ENCODE measurements around the gene MED26. TPM values are rescaled to one million over a fixed set of nuclear protein-coding genes. Genes with fewer than 3 reads are reported as not detected.

The MED26 gene
- total and polyA plus RNA-seq, 4 donors = 7.0 to 18.2 (median 8.2) TPM

DNA sequence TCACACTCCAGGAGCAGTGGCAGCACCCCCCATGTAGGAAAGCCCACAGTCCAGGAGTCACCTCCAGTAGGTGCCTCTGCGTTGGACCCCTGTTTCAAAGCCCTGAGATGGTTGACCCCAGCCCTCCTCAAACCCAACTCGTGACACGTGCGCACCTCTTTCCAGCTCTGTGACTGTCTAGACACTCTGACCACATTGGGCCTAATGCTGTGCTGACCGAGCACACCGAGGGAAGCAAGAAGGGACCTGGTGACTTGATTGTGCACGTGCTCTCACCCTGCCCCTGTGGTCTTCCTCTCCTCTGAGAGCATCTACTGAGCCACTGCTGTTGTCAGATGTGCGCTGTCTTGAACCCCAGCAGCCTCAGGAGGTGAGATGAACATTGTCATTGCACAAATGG is 32.9 kb downstream of the MED26 start:
- TF ChIP-seq, protein P1, sequence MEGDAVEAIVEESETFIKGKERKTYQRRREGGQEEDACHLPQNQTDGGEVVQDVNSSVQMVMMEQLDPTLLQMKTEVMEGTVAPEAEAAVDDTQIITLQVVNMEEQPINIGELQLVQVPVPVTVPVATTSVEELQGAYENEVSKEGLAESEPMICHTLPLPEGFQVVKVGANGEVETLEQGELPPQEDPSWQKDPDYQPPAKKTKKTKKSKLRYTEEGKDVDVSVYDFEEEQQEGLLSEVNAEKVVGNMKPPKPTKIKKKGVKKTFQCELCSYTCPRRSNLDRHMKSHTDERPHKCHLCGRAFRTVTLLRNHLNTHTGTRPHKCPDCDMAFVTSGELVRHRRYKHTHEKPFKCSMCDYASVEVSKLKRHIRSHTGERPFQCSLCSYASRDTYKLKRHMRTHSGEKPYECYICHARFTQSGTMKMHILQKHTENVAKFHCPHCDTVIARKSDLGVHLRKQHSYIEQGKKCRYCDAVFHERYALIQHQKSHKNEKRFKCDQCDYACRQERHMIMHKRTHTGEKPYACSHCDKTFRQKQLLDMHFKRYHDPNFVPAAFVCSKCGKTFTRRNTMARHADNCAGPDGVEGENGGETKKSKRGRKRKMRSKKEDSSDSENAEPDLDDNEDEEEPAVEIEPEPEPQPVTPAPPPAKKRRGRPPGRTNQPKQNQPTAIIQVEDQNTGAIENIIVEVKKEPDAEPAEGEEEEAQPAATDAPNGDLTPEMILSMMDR (IDR thresholded peaks at IDR 0.05; ENCODE audit: control extremely low read depth, extremely low read depth) = no peak
- 73 to 77% methylated on average over 8 of the region's 8 CpGs for WGBS, 2 donors
- Histone ChIP-seq H3K9ac (ENCODE audit: insufficient read depth in 1 of 2, low read length in 2 of 2) (no peak overlapping the region), H3K27me3 (ENCODE audit: control insufficient read depth in 3 of 3, insufficient read depth in 3 of 3, low read length in 2 of 3) (no peaks in the 10 kb centered on the region), H3K36me3 (ENCODE audit: control insufficient read depth in 4 of 4, insufficient read depth in 4 of 4, low read length in 4 of 4) (peaks cover 0 to 3% (median under 1%) of the 10 kb centered on the region in 4 donors), H3K9me3 (ENCODE audit: control insufficient read depth in 4 of 4, insufficient read depth in 3 of 4, low read length in 3 of 4) (no peaks in the 10 kb centered on the region), H3K4me3 (no peak overlapping the region), H3K4me1 (ENCODE audit: control insufficient read depth in 5 of 5, insufficient read depth in 5 of 5, low read length in 5 of 5) (peaks cover 0 to 36% (median 2%) of the 10 kb centered on the region in 5 donors), H3K27ac (ENCODE audit: low read depth in 1 of 2, low read length in 1 of 2) (no peak overlapping the region)
- DNase-seq = no peak
- no peak for ATAC-seq (ENCODE audit: insufficient read depth, low FRiP score)

DNA sequence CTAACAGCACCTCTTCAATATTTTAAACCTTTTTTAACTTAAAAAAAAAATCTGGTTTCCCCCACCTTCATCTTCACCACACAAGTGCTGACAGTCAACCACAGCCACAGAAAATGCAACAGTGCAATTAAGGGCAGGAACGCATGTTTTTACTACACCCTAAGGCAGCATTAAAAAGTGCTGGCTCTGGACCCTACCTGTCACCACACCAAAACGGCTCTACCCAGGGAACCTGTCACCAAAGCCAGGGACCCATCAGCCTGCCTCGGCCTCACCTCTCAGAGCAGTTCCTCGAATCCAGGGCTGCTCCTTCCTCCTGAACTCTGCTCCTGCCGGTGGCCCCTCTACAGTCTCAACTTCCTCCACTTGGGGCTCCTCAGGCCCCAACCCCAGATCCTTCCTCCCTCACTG is 33.3 kb downstream of the MED26 start:
- Histone ChIP-seq H3K4me1 (ENCODE audit: control insufficient read depth in 5 of 5, insufficient read depth in 5 of 5, low read length in 5 of 5) (peaks cover 0 to 40% (median 3%) of the 10 kb centered on the region in 5 donors), H3K27me3 (ENCODE audit: control insufficient read depth in 3 of 3, insufficient read depth in 3 of 3, low read length in 2 of 3) (no peaks in the 10 kb centered on the region), H3K27ac (ENCODE audit: low read depth in 1 of 2, low read length in 1 of 2) (no peak overlapping the region), H3K4me3 (no peak overlapping the region), H3K36me3 (ENCODE audit: control insufficient read depth in 4 of 4, insufficient read depth in 4 of 4, low read length in 4 of 4) (peaks cover 0 to 3% (median under 1%) of the 10 kb centered on the region in 4 donors), H3K9me3 (ENCODE audit: control insufficient read depth in 4 of 4, insufficient read depth in 3 of 4, low read length in 3 of 4) (no peaks in the 10 kb centered on the region), H3K9ac (ENCODE audit: insufficient read depth in 1 of 2, low read length in 2 of 2) (no peak overlapping the region)
- ATAC-seq (ENCODE audit: insufficient read depth, low FRiP score) (no peak), DNase-seq (no peak)
- WGBS, 2 donors = 27 to 67% methylated on average over 5 of the region's 5 CpGs
- TF ChIP-seq, protein P1 (IDR thresholded peaks at IDR 0.05; ENCODE audit: control extremely low read depth, extremely low read depth) = no peak

DNA sequence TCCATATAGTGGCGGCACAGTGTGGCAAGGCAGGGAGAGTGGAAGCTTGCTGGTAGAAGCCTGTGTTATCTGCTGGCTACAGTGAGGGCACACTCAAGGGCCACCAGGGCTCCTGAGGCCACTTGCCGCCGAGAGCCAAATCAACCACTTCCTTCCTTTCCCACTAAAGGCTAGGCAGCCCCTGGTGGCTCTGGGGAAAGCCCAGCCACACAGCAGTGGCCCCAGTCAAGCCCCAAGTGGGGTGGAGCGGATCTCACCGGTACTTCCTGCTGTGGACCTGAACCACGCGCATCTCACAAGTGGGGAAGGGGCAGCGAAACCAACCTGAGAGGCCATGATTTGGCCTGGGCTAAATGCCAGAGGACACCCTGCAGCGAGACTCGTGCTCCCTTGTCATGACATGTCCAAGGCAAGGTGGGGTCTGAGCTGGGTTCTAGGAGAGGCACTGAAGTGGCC is 33.8 kb downstream of the MED26 start:
- Histone ChIP-seq H3K4me1 (ENCODE audit: control insufficient read depth in 5 of 5, insufficient read depth in 5 of 5, low read length in 5 of 5) (peaks cover under 1 to 42% (median 7%) of the 10 kb centered on the region in 5 donors), H3K36me3 (ENCODE audit: control insufficient read depth in 4 of 4, insufficient read depth in 4 of 4, low read length in 4 of 4) (peaks cover 0 to 3% (median under 1%) of the 10 kb centered on the region in 4 donors), H3K9me3 (ENCODE audit: control insufficient read depth in 4 of 4, insufficient read depth in 3 of 4, low read length in 3 of 4) (no peaks in the 10 kb centered on the region), H3K4me3 (no peak overlapping the region), H3K9ac (ENCODE audit: insufficient read depth in 1 of 2, low read length in 2 of 2) (no peak overlapping the region), H3K27me3 (ENCODE audit: control insufficient read depth in 3 of 3, insufficient read depth in 3 of 3, low read length in 2 of 3) (no peaks in the 10 kb centered on the region), H3K27ac (ENCODE audit: low read depth in 1 of 2, low read length in 1 of 2) (no peak overlapping the region)
- WGBS, 2 donors = 27 to 44% methylated on average over 10 of the region's 10 CpGs
- TF ChIP-seq, protein P1 (IDR thresholded peaks at IDR 0.05; ENCODE audit: control extremely low read depth, extremely low read depth) = no peak
- ATAC-seq (ENCODE audit: insufficient read depth, low FRiP score) (no peak), DNase-seq (no peak)

DNA sequence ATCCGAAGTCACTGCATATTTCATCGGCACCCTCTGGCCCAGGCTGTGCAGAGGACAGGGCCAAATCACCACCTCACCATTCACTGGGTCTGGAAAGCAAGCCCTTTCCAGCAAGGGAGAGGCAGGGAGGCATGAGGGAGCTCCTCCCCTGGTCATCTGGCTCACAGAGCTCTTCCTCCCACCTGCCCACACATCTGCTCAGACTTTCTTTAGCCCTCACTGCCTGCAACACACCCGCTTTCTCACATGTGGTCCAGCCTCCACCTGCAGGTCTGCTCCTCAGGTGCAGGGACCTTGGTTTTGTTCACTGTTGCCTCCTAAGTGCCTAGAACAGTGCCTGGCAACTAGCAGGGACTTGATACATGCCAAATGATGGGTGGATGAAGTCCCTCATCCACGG is 34.8 kb downstream of the MED26 start:
- peaks cover 0 to 3% (median under 1%) of the 10 kb centered on the region in 4 donors for H3K36me3 ChIP-seq (ENCODE audit: control insufficient read depth in 4 of 4, insufficient read depth in 4 of 4, low read length in 4 of 4)
- H3K4me3 ChIP-seq = no peak overlapping the region
- no peak for DNase-seq
- WGBS, 2 donors = 93% methylated on average over 4 of the region's 4 CpGs
- no peaks in the 10 kb centered on the region for H3K9me3 ChIP-seq (ENCODE audit: control insufficient read depth in 4 of 4, insufficient read depth in 3 of 4, low read length in 3 of 4)
- ATAC-seq (ENCODE audit: insufficient read depth, low FRiP score) = no peak
- H3K9ac ChIP-seq (ENCODE audit: insufficient read depth in 1 of 2, low read length in 2 of 2) = no peak overlapping the region
- peak overlapping the region in 1 of 2 donors; percentile 17 for H3K27ac ChIP-seq (ENCODE audit: low read depth in 1 of 2, low read length in 1 of 2)
- TF ChIP-seq, protein P1 (IDR thresholded peaks at IDR 0.05; ENCODE audit: control extremely low read depth, extremely low read depth) = no peak
- no peaks in the 10 kb centered on the region for H3K27me3 ChIP-seq (ENCODE audit: control insufficient read depth in 3 of 3, insufficient read depth in 3 of 3, low read length in 2 of 3)
- peaks cover 5 to 48% (median 16%) of the 10 kb centered on the region in 5 donors for H3K4me1 ChIP-seq (ENCODE audit: control insufficient read depth in 5 of 5, insufficient read depth in 5 of 5, low read length in 5 of 5)
